Activated CD8-positive, alpha-beta T cell treated with anti-CD3 and anti-CD28 coated beads for 36 hours (primary cell): ENCODE results near the gene PHC2. TPM values are rescaled to one million over a fixed set of nuclear protein-coding genes. Genes with fewer than 3 reads are reported as not detected.

Experiments
- ATAC-seq: fragments of 200-7000 bp; cut with Tn5 transposase; one replicate; pipeline ENCODE4 v1.10.0; 2021; ENCODE audit warnings: mild to moderate bottlenecking, moderate library complexity
- CTCF ChIA-PET: fragments of 350-600 bp; sonication (Branson Sonifier 250); formaldehyde crosslinking; loops from one replicate; lab custom pipeline; 2021; ENCODE audit warnings: antibody characterized with exemption; lab: Charles Lee
- POLR2A ChIA-PET: fragments of 350-600 bp; sonication (Branson Sonifier 250); formaldehyde crosslinking; loops from one replicate; lab custom pipeline; 2021; ENCODE audit warnings: antibody characterized with exemption; lab: Charles Lee
- DNase-seq: peaks from one replicate; pipeline ENCODE4 v3.0.0-alpha.2; 2020
- H3K27ac Mint-ChIP-seq: one replicate; pipeline ENCODE4 v1.8.0; 2021; ENCODE audit warnings: mild to moderate bottlenecking, mixed read lengths
- H3K27me3 Mint-ChIP-seq: one replicate; pipeline ENCODE4 v1.8.0; 2021; ENCODE audit warnings: mixed read lengths
- H3K36me3 Mint-ChIP-seq: one replicate; pipeline ENCODE4 v1.8.0; 2021; ENCODE audit warnings: low read depth, mixed read lengths
- H3K4me1 Mint-ChIP-seq: one replicate; pipeline ENCODE4 v1.8.0; 2021; ENCODE audit warnings: low read depth, mixed read lengths
- H3K4me3 Mint-ChIP-seq: one replicate; pipeline ENCODE4 v1.8.0; 2021; ENCODE audit warnings: mild to moderate bottlenecking, moderate library complexity, mixed read lengths
- H3K9me3 Mint-ChIP-seq: one replicate; pipeline ENCODE4 v1.8.0; 2021; ENCODE audit warnings: mixed read lengths
- intact Hi-C: fragments of 100-400 bp; cut with micrococcal nuclease; formaldehyde crosslinking; loops from one replicate; pipeline ENCODE4 v1.10.0; 2022
- total RNA-seq, 2 experiments: library from RNA; stranded (reverse); gene quantifications; one replicate each; pipeline ENCODE4 v1.2.3, GENCODE V29; 2021
- TF ChIP-seq, protein P1 (sequence below): fragments of 200-600 bp; IDR thresholded peaks from one replicate; pipeline ENCODE4 v1.8.0; 2022; ENCODE audit warnings: antibody characterized with exemption, mild to moderate bottlenecking

PHC2 gene
- total RNA-seq, 2 experiments from 2014 or later: 26.0 to 28.0 TPM

DNA sequence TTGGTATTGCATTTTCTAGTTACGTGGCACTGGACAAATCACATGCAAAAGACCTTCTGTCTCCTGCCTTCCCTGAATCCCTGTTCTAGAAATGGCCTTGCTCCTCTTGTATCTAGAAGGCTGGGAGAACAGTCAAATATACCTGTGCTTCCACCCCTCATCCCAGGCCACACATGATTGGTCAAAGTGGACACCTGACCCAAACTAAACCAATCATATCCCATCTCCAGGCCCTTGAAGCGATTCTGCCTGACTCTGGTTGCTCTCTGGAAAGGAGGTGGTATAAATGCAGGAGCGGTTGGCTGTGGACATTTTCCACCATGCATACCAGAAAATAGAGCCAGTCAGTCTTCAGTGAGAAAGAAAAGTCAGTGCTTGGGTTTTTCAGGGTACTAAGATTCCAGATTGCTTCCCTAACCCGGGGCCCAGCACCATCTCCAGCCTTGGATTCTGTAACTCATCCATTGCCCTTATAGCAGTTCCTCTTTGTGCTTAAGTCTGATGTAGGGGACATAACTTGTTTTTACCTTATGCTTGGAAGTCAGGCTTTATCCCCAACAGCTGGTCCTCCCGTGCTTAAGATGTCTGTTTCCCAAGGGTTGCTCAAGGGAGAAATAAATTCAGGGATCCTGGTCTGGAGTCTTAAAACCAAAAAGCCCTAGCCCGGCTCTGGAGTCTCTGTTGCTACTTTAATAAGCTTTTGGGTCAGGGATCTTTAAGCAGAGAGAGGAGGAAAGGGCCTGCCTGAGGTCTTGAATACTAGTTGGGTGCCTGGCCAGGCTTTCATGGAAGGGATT is 7.7 kb upstream of the PHC2 start:
- H3K27me3 Mint-ChIP-seq: no peaks in the 10 kb centered on the region
- intact Hi-C loops: no loop called here
- no peak overlapping the region for H3K4me3 Mint-ChIP-seq
- ATAC-seq: no peak
- ChIA-PET POLR2A (no interaction called here), CTCF (interaction anchor here (1.0 kb wide), 1 partner anchor 21 kb away, joined by 3 read pairs; no protein-coding TSS in a partner anchor)
- no peaks in the 10 kb centered on the region for H3K36me3 Mint-ChIP-seq
- no peak overlapping the region for H3K27ac Mint-ChIP-seq
- H3K9me3 Mint-ChIP-seq: no peaks in the 10 kb centered on the region
- DNase-seq: no peak
- H3K4me1 Mint-ChIP-seq: no peaks in the 10 kb centered on the region
- TF ChIP-seq, protein P1, sequence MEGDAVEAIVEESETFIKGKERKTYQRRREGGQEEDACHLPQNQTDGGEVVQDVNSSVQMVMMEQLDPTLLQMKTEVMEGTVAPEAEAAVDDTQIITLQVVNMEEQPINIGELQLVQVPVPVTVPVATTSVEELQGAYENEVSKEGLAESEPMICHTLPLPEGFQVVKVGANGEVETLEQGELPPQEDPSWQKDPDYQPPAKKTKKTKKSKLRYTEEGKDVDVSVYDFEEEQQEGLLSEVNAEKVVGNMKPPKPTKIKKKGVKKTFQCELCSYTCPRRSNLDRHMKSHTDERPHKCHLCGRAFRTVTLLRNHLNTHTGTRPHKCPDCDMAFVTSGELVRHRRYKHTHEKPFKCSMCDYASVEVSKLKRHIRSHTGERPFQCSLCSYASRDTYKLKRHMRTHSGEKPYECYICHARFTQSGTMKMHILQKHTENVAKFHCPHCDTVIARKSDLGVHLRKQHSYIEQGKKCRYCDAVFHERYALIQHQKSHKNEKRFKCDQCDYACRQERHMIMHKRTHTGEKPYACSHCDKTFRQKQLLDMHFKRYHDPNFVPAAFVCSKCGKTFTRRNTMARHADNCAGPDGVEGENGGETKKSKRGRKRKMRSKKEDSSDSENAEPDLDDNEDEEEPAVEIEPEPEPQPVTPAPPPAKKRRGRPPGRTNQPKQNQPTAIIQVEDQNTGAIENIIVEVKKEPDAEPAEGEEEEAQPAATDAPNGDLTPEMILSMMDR: no peak

DNA sequence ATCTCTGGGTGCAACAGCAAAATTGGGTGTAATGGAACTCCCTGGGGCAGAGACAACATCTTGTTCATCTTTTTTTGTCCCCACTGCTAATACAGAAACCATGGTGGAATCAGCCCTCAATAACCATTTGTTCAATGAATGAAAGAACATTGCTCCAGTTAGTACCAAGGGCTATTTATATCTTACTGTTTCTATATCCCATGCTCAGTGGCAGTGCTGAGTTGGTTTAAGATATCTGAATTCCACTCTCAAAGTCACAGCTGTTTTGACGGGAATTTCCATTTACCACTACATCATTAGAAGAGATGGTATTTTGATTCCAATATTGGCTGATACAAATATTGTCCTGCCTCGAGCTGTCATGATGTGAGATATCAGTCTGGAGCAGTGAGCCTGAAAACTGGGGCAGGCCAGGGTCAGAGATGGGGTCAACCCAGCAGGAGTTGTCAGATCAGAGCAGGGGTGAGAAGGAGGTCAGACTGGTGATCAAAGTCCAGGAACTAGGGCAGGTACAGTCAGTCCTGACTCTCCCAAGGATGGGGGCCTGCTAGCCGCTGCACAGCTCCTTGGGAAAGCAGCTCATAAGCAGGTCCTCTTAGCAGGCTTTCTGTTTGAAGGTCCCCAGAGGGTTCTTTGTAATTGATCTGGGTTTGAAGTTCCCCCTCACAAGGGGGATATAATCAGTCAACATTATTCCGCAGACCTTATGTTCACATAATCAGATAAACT is 5.8 kb upstream of the PHC2 start:
- ChIA-PET CTCF (no interaction called here), POLR2A (no interaction called here)
- H3K27me3 Mint-ChIP-seq: no peaks in the 10 kb centered on the region

DNA sequence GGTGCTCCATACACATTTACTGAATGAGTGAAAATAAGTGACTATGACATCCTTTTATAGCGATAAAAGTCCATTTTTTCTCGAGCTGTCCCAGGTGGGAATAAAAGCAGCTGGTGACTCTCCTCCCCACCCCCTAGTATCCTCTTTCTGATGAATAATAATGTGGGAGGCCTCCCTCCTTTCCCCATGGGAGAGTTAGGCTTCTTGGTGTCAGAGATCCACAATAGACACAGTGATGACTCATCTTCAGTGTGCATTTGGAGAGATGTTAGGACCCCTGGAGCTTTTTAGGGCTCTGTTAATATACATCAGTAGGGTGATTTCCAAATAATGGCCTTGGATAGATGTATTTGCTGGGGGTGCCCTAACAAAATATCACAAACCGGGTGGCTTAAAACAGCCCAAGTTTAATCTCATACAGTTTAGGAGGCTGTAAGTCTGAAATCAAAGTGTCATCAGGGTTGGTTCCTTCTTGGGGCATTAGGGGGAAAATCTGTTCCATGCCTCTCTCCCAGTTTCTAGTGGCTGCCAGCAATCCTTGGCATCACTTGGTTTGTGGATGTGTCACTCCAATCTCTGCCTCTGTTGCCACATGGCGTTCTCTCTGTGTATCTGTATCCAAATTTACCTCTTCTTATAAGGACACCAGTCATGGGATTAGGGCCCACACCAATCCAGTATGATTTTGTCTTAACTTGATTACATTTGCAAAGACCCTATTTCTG is 4.4 kb upstream of the PHC2 start:
- H3K4me3 Mint-ChIP-seq: no peak overlapping the region
- H3K36me3 Mint-ChIP-seq: no peaks in the 10 kb centered on the region
- ATAC-seq (no peak), DNase-seq (no peak)
- CTCF ChIA-PET: interaction anchor here (1.4 kb wide), 1 partner anchor 137 kb away, joined by 3 read pairs; no protein-coding TSS in a partner anchor
- peaks cover 2% of the 10 kb centered on the region for H3K27me3 Mint-ChIP-seq
- POLR2A ChIA-PET: no interaction called here
- H3K9me3 Mint-ChIP-seq: no peaks in the 10 kb centered on the region
- H3K4me1 Mint-ChIP-seq: peaks cover 3% of the 10 kb centered on the region
- TF ChIP-seq, protein P1: no peak
- intact Hi-C loops: no loop called here
- no peak overlapping the region for H3K27ac Mint-ChIP-seq

More for the DNA sequence above, 5.8 kb upstream of the PHC2 start:
- TF ChIP-seq, protein P1: no peak
- ATAC-seq (no peak), DNase-seq (no peak)
- Mint-ChIP-seq H3K36me3 (no peaks in the 10 kb centered on the region), H3K27ac (no peak overlapping the region), H3K9me3 (no peaks in the 10 kb centered on the region), H3K4me1 (no peaks in the 10 kb centered on the region), H3K4me3 (no peak overlapping the region)
- intact Hi-C loops: no loop called here

DNA sequence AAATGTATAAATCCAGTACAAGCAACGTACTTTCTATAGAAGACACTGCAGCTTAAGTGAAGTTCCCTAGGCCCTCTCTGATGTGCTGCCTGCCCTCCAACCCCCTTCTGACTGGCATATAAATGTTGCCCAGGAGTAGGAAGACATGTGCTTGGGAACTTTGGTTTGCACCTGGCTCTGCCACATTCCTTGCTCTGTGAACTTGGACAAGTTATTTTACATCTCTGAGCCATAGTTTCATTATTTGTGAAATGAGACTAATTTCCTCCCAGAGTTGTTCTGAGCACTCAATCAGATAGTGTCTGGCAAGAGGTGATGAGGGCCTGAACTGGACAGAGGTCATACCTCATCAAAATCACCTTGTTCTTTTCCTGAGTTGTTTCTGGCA is 3.5 kb upstream of the PHC2 start:
- CTCF ChIA-PET: interaction anchor here (1.4 kb wide), 1 partner anchor 137 kb away, joined by 3 read pairs; no protein-coding TSS in a partner anchor
- intact Hi-C loops: no loop called here
- Mint-ChIP-seq H3K27ac (no peak overlapping the region), H3K4me3 (no peak overlapping the region), H3K9me3 (no peaks in the 10 kb centered on the region), H3K27me3 (peaks cover 2% of the 10 kb centered on the region), H3K4me1 (peaks cover 3% of the 10 kb centered on the region), H3K36me3 (no peaks in the 10 kb centered on the region)
- POLR2A ChIA-PET: interaction anchor here (0.8 kb wide), 1 partner anchor 84 kb away, joined by 3 read pairs; no protein-coding TSS in a partner anchor
- ATAC-seq: no peak
- TF ChIP-seq, protein P1: no peak
- DNase-seq: no peak
